Type B pancreatic cell (in vitro differentiated cells): ENCODE results near the gene HELQ. TPM values are rescaled to one million over a fixed set of nuclear protein-coding genes. Genes with fewer than 3 reads are reported as not detected.

Experiments
- DNase-seq: peaks from one replicate; pipeline ENCODE4 v3.0.0; 2021; ENCODE audit warnings: mixed read lengths; ENCODE audit not compliant: unreplicated experiment; ENCODE audit errors: extremely low spot score
- H3K27ac Mint-ChIP-seq: 2 replicates; pipeline ENCODE4 v1.8.0; 2021; ENCODE audit warnings: mild to moderate bottlenecking, mixed read lengths
- H3K27me3 Mint-ChIP-seq: 2 replicates; pipeline ENCODE4 v1.8.0; 2021; ENCODE audit warnings: mixed read lengths
- H3K36me3 Mint-ChIP-seq: 2 replicates; pipeline ENCODE4 v1.8.0; 2021; ENCODE audit warnings: mixed read lengths
- H3K4me1 Mint-ChIP-seq: one replicate; pipeline ENCODE4 v1.8.0; 2021; ENCODE audit warnings: mixed read lengths; ENCODE audit not compliant: unreplicated experiment
- H3K4me3 Mint-ChIP-seq: 2 replicates; pipeline ENCODE4 v1.8.0; 2021; ENCODE audit warnings: mild to moderate bottlenecking, mixed read lengths
- H3K9me3 Mint-ChIP-seq: 2 replicates; pipeline ENCODE4 v1.8.0; 2021; ENCODE audit warnings: mixed read lengths
- total RNA-seq: library from RNA; stranded (reverse); gene quantifications from 2 replicates; pipeline ENCODE4 v1.2.1, GENCODE V29; 2021; ENCODE audit warnings: low replicate concordance
- TF ChIP-seq, protein P1 (sequence below): fragments of 200-600 bp; sonication (generic); conservative IDR thresholded peaks from 2 replicates; pipeline ENCODE4 v1.5.0; 2021; ENCODE audit warnings: antibody characterized with exemption, mild to moderate bottlenecking

HELQ gene
- total RNA-seq, 1 donor from 2014 or later, result 18.0 TPM

GRCh38 chr4:83382850-83383249 lies 72.8 kb downstream of the HELQ start:
- Mint-ChIP-seq H3K9me3 (peaks cover 4% of the 10 kb centered on the region), H3K36me3 (no peaks in the 10 kb centered on the region), H3K27ac (no peak overlapping the region), H3K4me1 (peaks cover 9% of the 10 kb centered on the region), H3K4me3 (no peak overlapping the region), H3K27me3 (no peaks in the 10 kb centered on the region)
- no peak for DNase-seq
- TF ChIP-seq, protein P1, sequence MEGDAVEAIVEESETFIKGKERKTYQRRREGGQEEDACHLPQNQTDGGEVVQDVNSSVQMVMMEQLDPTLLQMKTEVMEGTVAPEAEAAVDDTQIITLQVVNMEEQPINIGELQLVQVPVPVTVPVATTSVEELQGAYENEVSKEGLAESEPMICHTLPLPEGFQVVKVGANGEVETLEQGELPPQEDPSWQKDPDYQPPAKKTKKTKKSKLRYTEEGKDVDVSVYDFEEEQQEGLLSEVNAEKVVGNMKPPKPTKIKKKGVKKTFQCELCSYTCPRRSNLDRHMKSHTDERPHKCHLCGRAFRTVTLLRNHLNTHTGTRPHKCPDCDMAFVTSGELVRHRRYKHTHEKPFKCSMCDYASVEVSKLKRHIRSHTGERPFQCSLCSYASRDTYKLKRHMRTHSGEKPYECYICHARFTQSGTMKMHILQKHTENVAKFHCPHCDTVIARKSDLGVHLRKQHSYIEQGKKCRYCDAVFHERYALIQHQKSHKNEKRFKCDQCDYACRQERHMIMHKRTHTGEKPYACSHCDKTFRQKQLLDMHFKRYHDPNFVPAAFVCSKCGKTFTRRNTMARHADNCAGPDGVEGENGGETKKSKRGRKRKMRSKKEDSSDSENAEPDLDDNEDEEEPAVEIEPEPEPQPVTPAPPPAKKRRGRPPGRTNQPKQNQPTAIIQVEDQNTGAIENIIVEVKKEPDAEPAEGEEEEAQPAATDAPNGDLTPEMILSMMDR, result no peak

GRCh38 chr4:83381173-83381572 lies 74.5 kb downstream of the HELQ start:
- Mint-ChIP-seq H3K27me3 (no peaks in the 10 kb centered on the region), H3K4me1 (no peaks in the 10 kb centered on the region), H3K9me3 (peaks cover 10% of the 10 kb centered on the region), H3K36me3 (peaks cover 1% of the 10 kb centered on the region), H3K4me3 (peak overlapping the region; percentile 7), H3K27ac (peak overlapping the region; percentile 97)
- TF ChIP-seq, protein P1, result no peak
- no peak for DNase-seq

GRCh38 chr4:83378419-83378818 lies 77.2 kb downstream of the HELQ start:
- TF ChIP-seq, protein P1, result no peak
- H3K4me3 Mint-ChIP-seq, result no peak overlapping the region
- H3K9me3 Mint-ChIP-seq, result peaks cover 6% of the 10 kb centered on the region
- no peaks in the 10 kb centered on the region for H3K4me1 Mint-ChIP-seq
- no peaks in the 10 kb centered on the region for H3K27me3 Mint-ChIP-seq
- DNase-seq, result no peak
- H3K36me3 Mint-ChIP-seq, result peaks cover 3% of the 10 kb centered on the region
- H3K27ac Mint-ChIP-seq, result no peak overlapping the region

GRCh38 chr4:83372931-83373330 lies 82.7 kb downstream of the HELQ start:
- peak overlapping the region; percentile 44 for H3K27ac Mint-ChIP-seq
- peaks cover 6% of the 10 kb centered on the region for H3K9me3 Mint-ChIP-seq
- no peaks in the 10 kb centered on the region for H3K27me3 Mint-ChIP-seq
- TF ChIP-seq, protein P1, result no peak
- no peak for DNase-seq
- H3K4me3 Mint-ChIP-seq, result no peak overlapping the region
- peaks cover 3% of the 10 kb centered on the region for H3K36me3 Mint-ChIP-seq
- H3K4me1 Mint-ChIP-seq, result peaks cover 6% of the 10 kb centered on the region

DNA sequence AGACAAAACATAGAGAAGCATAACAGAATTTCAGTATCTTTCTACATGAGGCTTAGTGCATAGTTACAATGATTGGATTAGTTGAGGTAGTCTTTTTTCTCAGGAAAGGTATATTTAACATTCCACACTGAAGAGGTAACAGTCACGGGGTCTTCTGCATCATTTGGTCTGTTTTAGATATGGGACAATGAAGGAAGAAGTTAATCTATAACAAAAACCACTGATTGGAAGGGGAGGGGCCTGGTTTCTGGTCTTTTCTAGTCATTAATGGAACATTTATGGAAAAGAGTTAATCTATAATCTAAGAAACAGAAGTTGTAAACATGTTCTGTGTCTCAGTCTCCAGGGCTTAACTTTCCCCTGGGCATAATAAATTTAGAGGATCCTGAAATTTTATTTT lies 83.7 kb downstream of the HELQ start:
- Mint-ChIP-seq H3K36me3 (peaks cover 3% of the 10 kb centered on the region), H3K9me3 (peaks cover 2% of the 10 kb centered on the region), H3K27ac (no peak overlapping the region), H3K4me1 (peaks cover 6% of the 10 kb centered on the region), H3K27me3 (no peaks in the 10 kb centered on the region), H3K4me3 (no peak overlapping the region)
- DNase-seq, result no peak
- TF ChIP-seq, protein P1, result no peak

- Mint-ChIP-seq H3K9me3 (no peaks in the 10 kb centered on the region), H3K27me3 (no peaks in the 10 kb centered on the region), H3K4me1 (peaks cover 6% of the 10 kb centered on the region), H3K4me3 (no peak overlapping the region), H3K36me3 (peaks cover 2% of the 10 kb centered on the region), H3K27ac (no peak overlapping the region)
- no peak for DNase-seq
- TF ChIP-seq, protein P1, result no peak
These were observed 84.4 kb downstream of the HELQ start for GRCh38 chr4:83371235-83371634.
